AG04449 (cell line): Measurements from ENCODE around the gene LRTM2.

Source experiments
- CTCF ChIA-PET: fragments of 350-600 bp; formaldehyde crosslinking; extraction: SDS; loops from one replicate; lab custom pipeline; 2021; ENCODE audit warnings: antibody characterized with exemption; lab: Yijun Ruan, JAX
- POLR2A ChIA-PET: fragments of 400-600, 350-600 bp; formaldehyde crosslinking; extraction: SDS; loops from one replicate; lab custom pipeline; 2020; ENCODE audit warnings: antibody characterized with exemption, inconsistent platforms; lab: Yijun Ruan, JAX
- DNase-seq: peaks from one replicate; pipeline ENCODE4 v3.0.0-alpha.2; 2010; ENCODE audit warnings: low read depth, low spot score
- H3K4me3 ChIP-seq: 2 replicates; pipeline ENCODE4 v1.5.1; 2011; ENCODE audit warnings: low read depth, mild to moderate bottlenecking, control low read depth, low read length
- TF ChIP-seq, protein P1 (sequence below): IDR thresholded peaks from one replicate; pipeline ENCODE4 v1.5.1; 2011; ENCODE audit warnings: mild to moderate bottlenecking, moderate library complexity, low read length, control low read depth, inconsistent platforms; ENCODE audit not compliant: insufficient read depth; ENCODE audit errors: missing control alignments

The LRTM2 gene

DNA sequence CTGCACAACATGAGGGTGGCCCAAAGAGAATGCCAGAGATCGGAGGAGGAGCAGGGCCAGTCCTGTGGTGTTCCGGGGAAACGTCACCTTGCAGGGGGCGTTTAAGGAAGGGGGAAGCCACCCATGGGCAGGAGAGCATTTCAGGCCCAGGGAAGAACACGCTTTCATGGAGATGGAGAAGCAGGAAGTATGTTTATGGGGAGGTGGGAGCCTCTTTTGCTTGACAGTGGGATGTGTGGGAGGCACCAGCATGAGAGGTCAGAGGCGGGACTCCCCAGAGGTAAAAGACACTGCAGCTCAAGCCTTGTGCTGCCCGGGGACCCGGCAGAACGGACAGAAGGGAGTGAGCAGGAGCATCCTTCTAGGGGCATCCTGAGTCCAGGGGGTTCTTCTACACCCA lies 1.3 kb upstream of the LRTM2 start:
- ChIA-PET POLR2A (no interaction called here), CTCF (interaction anchor here (1.0 kb wide), 1 partner anchor 12 kb away, joined by 3 read pairs; no protein-coding TSS in a partner anchor)
- TF ChIP-seq, protein P1, sequence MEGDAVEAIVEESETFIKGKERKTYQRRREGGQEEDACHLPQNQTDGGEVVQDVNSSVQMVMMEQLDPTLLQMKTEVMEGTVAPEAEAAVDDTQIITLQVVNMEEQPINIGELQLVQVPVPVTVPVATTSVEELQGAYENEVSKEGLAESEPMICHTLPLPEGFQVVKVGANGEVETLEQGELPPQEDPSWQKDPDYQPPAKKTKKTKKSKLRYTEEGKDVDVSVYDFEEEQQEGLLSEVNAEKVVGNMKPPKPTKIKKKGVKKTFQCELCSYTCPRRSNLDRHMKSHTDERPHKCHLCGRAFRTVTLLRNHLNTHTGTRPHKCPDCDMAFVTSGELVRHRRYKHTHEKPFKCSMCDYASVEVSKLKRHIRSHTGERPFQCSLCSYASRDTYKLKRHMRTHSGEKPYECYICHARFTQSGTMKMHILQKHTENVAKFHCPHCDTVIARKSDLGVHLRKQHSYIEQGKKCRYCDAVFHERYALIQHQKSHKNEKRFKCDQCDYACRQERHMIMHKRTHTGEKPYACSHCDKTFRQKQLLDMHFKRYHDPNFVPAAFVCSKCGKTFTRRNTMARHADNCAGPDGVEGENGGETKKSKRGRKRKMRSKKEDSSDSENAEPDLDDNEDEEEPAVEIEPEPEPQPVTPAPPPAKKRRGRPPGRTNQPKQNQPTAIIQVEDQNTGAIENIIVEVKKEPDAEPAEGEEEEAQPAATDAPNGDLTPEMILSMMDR = no peak
- H3K4me3 ChIP-seq = no peak overlapping the region
- no peak for DNase-seq

DNA sequence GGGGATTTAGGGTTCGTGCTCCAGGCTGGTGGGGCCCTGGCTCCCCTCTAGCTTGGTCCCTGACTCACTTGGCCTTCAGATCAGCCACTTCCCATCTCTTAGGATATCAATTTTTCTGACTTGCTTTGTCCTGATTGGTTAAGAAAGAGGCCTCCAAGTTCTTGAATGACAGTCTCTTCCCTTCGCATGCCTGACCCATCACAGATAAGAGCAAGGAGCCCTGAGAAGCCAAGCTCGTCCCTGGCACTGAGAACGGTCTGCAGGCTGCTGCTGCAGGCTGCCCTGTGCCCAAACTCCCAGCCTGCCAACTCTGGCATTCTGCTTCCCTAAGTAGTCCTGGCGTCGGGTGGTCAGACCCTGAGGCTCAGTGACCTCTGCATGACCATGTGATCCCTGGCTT lies 794 bp upstream of the LRTM2 start:
- ChIA-PET POLR2A (no interaction called here), CTCF (interaction anchor here (1.0 kb wide), 1 partner anchor 12 kb away, joined by 3 read pairs; no protein-coding TSS in a partner anchor)
- DNase-seq = no peak
- TF ChIP-seq, protein P1 = no peak
- H3K4me3 ChIP-seq = no peak overlapping the region

DNA sequence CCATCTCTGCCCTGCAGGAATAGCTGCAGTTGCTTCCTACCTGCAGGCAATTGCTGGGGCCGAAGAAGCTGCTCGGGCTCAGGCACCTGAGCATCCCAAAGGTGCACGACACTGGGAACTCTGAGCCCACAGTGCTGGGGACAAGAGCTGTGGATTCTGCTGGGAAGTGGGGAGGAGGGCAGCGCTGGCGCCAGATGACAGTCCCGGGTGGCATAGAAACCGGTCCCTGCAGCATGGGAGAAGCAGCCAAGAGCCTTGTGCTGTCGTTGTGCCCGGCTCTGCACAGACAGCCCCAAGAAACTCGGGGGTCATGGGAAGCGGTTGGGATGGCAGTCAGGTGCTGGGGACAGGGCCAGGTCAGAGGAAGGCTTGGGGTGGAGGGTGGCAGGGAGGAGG lies 529 bp downstream of the LRTM2 start:
- TF ChIP-seq, protein P1 = no peak
- H3K4me3 ChIP-seq = no peak overlapping the region
- DNase-seq = no peak
- POLR2A ChIA-PET = no interaction called here
- CTCF ChIA-PET = interaction anchor here (1.3 kb wide), 1 partner anchor 119 kb away, joined by 4 read pairs; no protein-coding TSS in a partner anchor

DNA sequence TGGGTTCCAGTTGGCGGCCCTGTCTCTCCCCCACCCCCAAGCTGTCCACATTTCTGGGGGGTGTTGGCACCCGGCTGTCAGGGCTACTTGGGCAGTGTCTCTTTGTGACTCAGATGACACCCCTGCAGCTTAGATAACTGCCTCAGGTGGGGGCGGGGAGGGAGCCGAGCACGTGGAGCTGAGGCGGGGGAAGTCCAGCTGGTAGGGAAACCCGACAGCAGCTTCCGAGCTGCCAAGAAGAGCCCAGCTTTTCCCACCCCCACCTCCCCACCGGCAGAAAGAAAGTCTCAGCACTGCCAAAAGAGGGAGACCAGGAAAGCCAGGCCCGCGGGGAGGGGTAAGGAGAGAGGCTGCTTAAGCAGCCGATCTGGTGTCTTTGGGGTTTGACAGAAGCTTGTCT lies 1.4 kb downstream of the LRTM2 start:
- ChIA-PET CTCF (interaction anchor here (1.1 to 1.3 kb wide), 2 partner anchors 8 to 118 kb away, joined by 3 to 4 read pairs; no protein-coding TSS in a partner anchor), POLR2A (no interaction called here)
- TF ChIP-seq, protein P1 = no peak
- H3K4me3 ChIP-seq = no peak overlapping the region
- no peak for DNase-seq

DNA sequence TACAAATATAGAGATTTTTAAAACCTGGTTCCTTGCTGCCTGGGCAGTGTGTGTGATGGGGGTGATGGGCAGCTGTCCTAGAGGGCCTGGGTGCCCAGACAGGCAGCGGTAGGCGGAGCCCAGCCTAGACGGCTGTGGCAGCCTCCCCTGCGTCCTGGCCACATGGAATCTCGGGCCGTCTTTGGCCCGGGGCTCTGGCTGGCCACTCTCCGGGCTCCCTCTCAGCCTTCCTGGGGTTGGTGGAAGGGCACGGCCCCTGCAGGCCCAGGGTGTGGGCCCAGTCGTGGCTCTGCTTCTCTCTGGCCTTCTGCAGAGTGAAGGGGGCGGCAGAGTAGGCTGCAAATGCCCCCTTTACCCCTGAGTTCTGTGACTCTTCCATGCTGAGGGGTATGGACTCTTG lies 2.3 kb downstream of the LRTM2 start:
- TF ChIP-seq, protein P1 = no peak
- DNase-seq = no peak
- ChIA-PET POLR2A (no interaction called here), CTCF (interaction anchor here (1.1 kb wide), 1 partner anchor 9 kb away, joined by 3 read pairs; no protein-coding TSS in a partner anchor)
- H3K4me3 ChIP-seq = no peak overlapping the region

DNA sequence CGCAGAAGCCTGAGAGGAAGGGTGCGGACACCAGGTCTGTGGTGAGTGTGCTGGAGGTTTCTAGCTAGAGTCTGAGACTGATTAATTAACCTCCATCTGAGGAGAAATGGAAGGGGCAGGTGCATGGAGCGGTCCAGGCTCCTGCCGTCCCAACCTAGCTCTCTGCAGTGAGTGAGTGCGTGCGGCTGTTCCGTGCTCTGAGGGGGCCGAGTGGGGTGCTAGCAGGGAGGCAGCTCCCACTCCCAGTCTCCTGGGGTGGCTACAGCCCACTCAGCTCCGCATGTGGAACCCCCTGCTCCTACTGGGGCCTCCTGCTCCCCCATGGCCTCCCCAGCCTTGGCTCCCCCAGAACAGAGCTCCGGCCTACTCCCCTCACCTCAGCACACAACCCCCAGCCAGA lies 2.9 kb downstream of the LRTM2 start:
- no peak for DNase-seq
- TF ChIP-seq, protein P1 = no peak
- ChIA-PET CTCF (interaction anchor here (1.6 kb wide), 1 partner anchor 28 kb away, joined by 5 read pairs; no protein-coding TSS in a partner anchor), POLR2A (no interaction called here)
- H3K4me3 ChIP-seq = no peak overlapping the region
